ENCODE results near the gene ALK. TPM values are rescaled to one million over a fixed set of nuclear protein-coding genes. Genes with fewer than 3 reads are reported as not detected.
A peak's percentile ranks its signal among the peaks of the same experiment; 100 is the strongest.

ALK gene
- total RNA-seq, 1 donor from 2014 or later, result 1.1 TPM

- ATAC-seq, result no peak
- TF ChIP-seq CTCF (IDR thresholded peaks at IDR 0.05), result no peak
Observed at GRCh38 chr2:29375843-29376242, 545.5 kb downstream of the ALK start.

GRCh38 chr2:29374823-29375222, 546.6 kb downstream of the ALK start:
- Histone ChIP-seq H3K27ac (no peak overlapping the region), H3K36me3 (no peaks in the 10 kb centered on the region), H3K4me3 (no peak overlapping the region), H3K4me1 (no peaks in the 10 kb centered on the region), H3K27me3 (ENCODE audit: low read depth) (no peaks in the 10 kb centered on the region), H3K9me3 (no peaks in the 10 kb centered on the region)
- DNase-seq (no peak), ATAC-seq (peak in 1 of 2 donors; percentile 11)
- no peak for TF ChIP-seq CTCF (IDR thresholded peaks at IDR 0.05)
- intact Hi-C loops (cut with DNase I), result no loop called here

More at GRCh38 chr2:29375843-29376242, 545.5 kb downstream of the ALK start:
- intact Hi-C loops (cut with DNase I), result no loop called here
- H3K27me3 ChIP-seq (ENCODE audit: low read depth), result no peaks in the 10 kb centered on the region
- no peaks in the 10 kb centered on the region for H3K4me1 ChIP-seq
- H3K4me3 ChIP-seq, result no peak overlapping the region
- H3K36me3 ChIP-seq, result no peaks in the 10 kb centered on the region
- no peaks in the 10 kb centered on the region for H3K9me3 ChIP-seq
- H3K27ac ChIP-seq, result no peak overlapping the region
- no peak for DNase-seq

GRCh38 chr2:29373870-29374269, 547.5 kb downstream of the ALK start:
- no peak for TF ChIP-seq CTCF (IDR thresholded peaks at IDR 0.05)
- ATAC-seq, result no peak

GRCh38 chr2:29372185-29372584, 549.2 kb downstream of the ALK start:
- intact Hi-C loops (cut with DNase I), result no loop called here
- Histone ChIP-seq H3K27me3 (ENCODE audit: low read depth) (no peaks in the 10 kb centered on the region), H3K27ac (no peak overlapping the region), H3K4me3 (no peak overlapping the region), H3K4me1 (no peaks in the 10 kb centered on the region), H3K36me3 (no peaks in the 10 kb centered on the region), H3K9me3 (no peaks in the 10 kb centered on the region)
- ATAC-seq (no peak), DNase-seq (no peak)
- no peak for TF ChIP-seq CTCF (IDR thresholded peaks at IDR 0.05)

More at GRCh38 chr2:29373870-29374269, 547.5 kb downstream of the ALK start:
- no peak for DNase-seq
- intact Hi-C loops (cut with DNase I), result no loop called here
- no peaks in the 10 kb centered on the region for H3K36me3 ChIP-seq
- no peak overlapping the region for H3K4me3 ChIP-seq
- H3K27me3 ChIP-seq (ENCODE audit: low read depth), result no peaks in the 10 kb centered on the region
- H3K4me1 ChIP-seq, result no peaks in the 10 kb centered on the region
- no peaks in the 10 kb centered on the region for H3K9me3 ChIP-seq
- H3K27ac ChIP-seq, result no peak overlapping the region

GRCh38 chr2:29370581-29371125, 550.7 kb downstream of the ALK start:
- no peaks in the 10 kb centered on the region for H3K27me3 ChIP-seq (ENCODE audit: low read depth)
- no peak for TF ChIP-seq CTCF (IDR thresholded peaks at IDR 0.05)

More at GRCh38 chr2:29370581-29371125, 550.7 kb downstream of the ALK start:
- intact Hi-C loops (cut with DNase I), result no loop called here
- ATAC-seq, result no peak
- Histone ChIP-seq H3K9me3 (no peaks in the 10 kb centered on the region), H3K36me3 (no peaks in the 10 kb centered on the region), H3K27ac (no peak overlapping the region), H3K4me3 (no peak overlapping the region), H3K4me1 (no peaks in the 10 kb centered on the region)
- no peak for DNase-seq
